Measurements from ENCODE around the gene TOX2.

The TOX2 gene

GRCh38 chr20:43914311-43915210, at the start of gene TOX2:
Gene TOX2 (plus strand): TSS chr20:43914852. CDS start chr20:43914892, 40 bp downstream.
- peaks cover 57% of the 10 kb centered on the region for H3K27me3 Mint-ChIP-seq
- no peaks in the 10 kb centered on the region for H3K36me3 Mint-ChIP-seq (ENCODE audit: low read depth)
- H3K4me1 Mint-ChIP-seq (ENCODE audit: low read depth), result peaks cover 36% of the 10 kb centered on the region
- DNase-seq, result peak; percentile 57
- H3K27ac Mint-ChIP-seq, result peak within 1 kb of the TSS; percentile 35
- peaks cover 16% of the 10 kb centered on the region for H3K9me3 Mint-ChIP-seq
- H3K4me3 Mint-ChIP-seq, result peak within 1 kb of the TSS; percentile 72

GRCh38 chr20:43868091-43868490, 46.6 kb upstream of the TOX2 start:
- Mint-ChIP-seq H3K9me3 (no peaks in the 10 kb centered on the region), H3K36me3 (ENCODE audit: low read depth) (no peaks in the 10 kb centered on the region), H3K27ac (no peak overlapping the region), H3K27me3 (no peaks in the 10 kb centered on the region), H3K4me1 (ENCODE audit: low read depth) (no peaks in the 10 kb centered on the region), H3K4me3 (no peak overlapping the region)
- DNase-seq, result no peak

GRCh38 chr20:43870484-43870883, 44.2 kb upstream of the TOX2 start:
- Mint-ChIP-seq H3K9me3 (no peaks in the 10 kb centered on the region), H3K36me3 (ENCODE audit: low read depth) (no peaks in the 10 kb centered on the region), H3K4me3 (no peak overlapping the region), H3K4me1 (ENCODE audit: low read depth) (no peaks in the 10 kb centered on the region), H3K27ac (no peak overlapping the region), H3K27me3 (peaks cover 3% of the 10 kb centered on the region)
- no peak for DNase-seq

- no peak for DNase-seq
- Mint-ChIP-seq H3K36me3 (ENCODE audit: low read depth) (no peaks in the 10 kb centered on the region), H3K27ac (no peak overlapping the region), H3K27me3 (peaks cover 14% of the 10 kb centered on the region), H3K9me3 (peaks cover 2% of the 10 kb centered on the region), H3K4me1 (ENCODE audit: low read depth) (no peaks in the 10 kb centered on the region), H3K4me3 (no peak overlapping the region)
Measured at GRCh38 chr20:43878776-43879175, 35.9 kb upstream of the TOX2 start.

GRCh38 chr20:43893930-43894329, 20.7 kb upstream of the TOX2 start:
- Mint-ChIP-seq H3K9me3 (peaks cover 23% of the 10 kb centered on the region), H3K4me1 (ENCODE audit: low read depth) (no peaks in the 10 kb centered on the region), H3K27ac (no peak overlapping the region), H3K36me3 (ENCODE audit: low read depth) (no peaks in the 10 kb centered on the region), H3K4me3 (no peak overlapping the region), H3K27me3 (peaks cover 8% of the 10 kb centered on the region)
- no peak for DNase-seq

- Mint-ChIP-seq H3K9me3 (peaks cover 21% of the 10 kb centered on the region), H3K4me3 (no peak overlapping the region), H3K27me3 (peaks cover 8% of the 10 kb centered on the region), H3K27ac (no peak overlapping the region), H3K4me1 (ENCODE audit: low read depth) (no peaks in the 10 kb centered on the region), H3K36me3 (ENCODE audit: low read depth) (no peaks in the 10 kb centered on the region)
- no peak for DNase-seq
Measured at GRCh38 chr20:43894491-43894890, 20.2 kb upstream of the TOX2 start.

GRCh38 chr20:43895235-43895634, 19.4 kb upstream of the TOX2 start:
- Mint-ChIP-seq H3K36me3 (ENCODE audit: low read depth) (no peaks in the 10 kb centered on the region), H3K27ac (no peak overlapping the region), H3K9me3 (peaks cover 16% of the 10 kb centered on the region), H3K4me1 (ENCODE audit: low read depth) (no peaks in the 10 kb centered on the region), H3K27me3 (peaks cover 8% of the 10 kb centered on the region), H3K4me3 (no peak overlapping the region)
- DNase-seq, result no peak

GRCh38 chr20:43899274-43900120, 15.2 kb upstream of the TOX2 start:
- H3K9me3 Mint-ChIP-seq, result no peaks in the 10 kb centered on the region
- H3K4me1 Mint-ChIP-seq (ENCODE audit: low read depth), result no peaks in the 10 kb centered on the region
- H3K36me3 Mint-ChIP-seq (ENCODE audit: low read depth), result no peaks in the 10 kb centered on the region
- no peak for DNase-seq
- no peak overlapping the region for H3K4me3 Mint-ChIP-seq
- H3K27ac Mint-ChIP-seq, result no peak overlapping the region
- H3K27me3 Mint-ChIP-seq, result peaks cover 8% of the 10 kb centered on the region

GRCh38 chr20:43900121-43900466, 14.6 kb upstream of the TOX2 start:
- Mint-ChIP-seq H3K27ac (no peak overlapping the region), H3K9me3 (no peaks in the 10 kb centered on the region)

GRCh38 chr20:43900496-43900895, 14.2 kb upstream of the TOX2 start:
- H3K4me3 Mint-ChIP-seq, result no peak overlapping the region
- no peak overlapping the region for H3K27ac Mint-ChIP-seq
- peaks cover 8% of the 10 kb centered on the region for H3K27me3 Mint-ChIP-seq
- no peaks in the 10 kb centered on the region for H3K9me3 Mint-ChIP-seq
- no peaks in the 10 kb centered on the region for H3K36me3 Mint-ChIP-seq (ENCODE audit: low read depth)
- no peak for DNase-seq
- H3K4me1 Mint-ChIP-seq (ENCODE audit: low read depth), result no peaks in the 10 kb centered on the region

More at GRCh38 chr20:43900121-43900466, 14.6 kb upstream of the TOX2 start:
- Mint-ChIP-seq H3K4me3 (no peak overlapping the region), H3K4me1 (ENCODE audit: low read depth) (no peaks in the 10 kb centered on the region), H3K36me3 (ENCODE audit: low read depth) (no peaks in the 10 kb centered on the region), H3K27me3 (peaks cover 8% of the 10 kb centered on the region)
- no peak for DNase-seq

- Mint-ChIP-seq H3K36me3 (ENCODE audit: low read depth) (no peaks in the 10 kb centered on the region), H3K4me1 (ENCODE audit: low read depth) (no peaks in the 10 kb centered on the region), H3K4me3 (no peak overlapping the region), H3K27ac (no peak overlapping the region), H3K9me3 (no peaks in the 10 kb centered on the region), H3K27me3 (peaks cover 4% of the 10 kb centered on the region)
- DNase-seq, result no peak
Measured at GRCh38 chr20:43901296-43901695, 13.4 kb upstream of the TOX2 start.

- Mint-ChIP-seq H3K4me1 (ENCODE audit: low read depth) (no peaks in the 10 kb centered on the region), H3K4me3 (no peak overlapping the region), H3K9me3 (peaks cover 11% of the 10 kb centered on the region), H3K36me3 (ENCODE audit: low read depth) (no peaks in the 10 kb centered on the region), H3K27ac (no peak overlapping the region), H3K27me3 (no peaks in the 10 kb centered on the region)
- no peak for DNase-seq
Measured at GRCh38 chr20:43903953-43904826, 10.5 kb upstream of the TOX2 start.

GRCh38 chr20:43904827-43905177, 9.8 kb upstream of the TOX2 start:
- Mint-ChIP-seq H3K36me3 (ENCODE audit: low read depth) (no peaks in the 10 kb centered on the region), H3K27me3 (no peaks in the 10 kb centered on the region), H3K4me1 (ENCODE audit: low read depth) (peaks cover 2% of the 10 kb centered on the region), H3K27ac (no peak overlapping the region), H3K9me3 (peaks cover 13% of the 10 kb centered on the region), H3K4me3 (no peak overlapping the region)
- no peak for DNase-seq

- Mint-ChIP-seq H3K9me3 (peaks cover 14% of the 10 kb centered on the region), H3K4me3 (no peak overlapping the region), H3K4me1 (ENCODE audit: low read depth) (peaks cover 13% of the 10 kb centered on the region), H3K27me3 (no peaks in the 10 kb centered on the region), H3K36me3 (ENCODE audit: low read depth) (no peaks in the 10 kb centered on the region), H3K27ac (no peak overlapping the region)
- no peak for DNase-seq
Measured at GRCh38 chr20:43906505-43907034, 8.1 kb upstream of the TOX2 start.

Data from activated T-cell treated with anti-CD3 and anti-CD28 coated beads, Interleukin-2, amount 50 U/mL, for 24 hours (primary cell).